ENCODE measurements around the gene ASMTL.

DNA sequence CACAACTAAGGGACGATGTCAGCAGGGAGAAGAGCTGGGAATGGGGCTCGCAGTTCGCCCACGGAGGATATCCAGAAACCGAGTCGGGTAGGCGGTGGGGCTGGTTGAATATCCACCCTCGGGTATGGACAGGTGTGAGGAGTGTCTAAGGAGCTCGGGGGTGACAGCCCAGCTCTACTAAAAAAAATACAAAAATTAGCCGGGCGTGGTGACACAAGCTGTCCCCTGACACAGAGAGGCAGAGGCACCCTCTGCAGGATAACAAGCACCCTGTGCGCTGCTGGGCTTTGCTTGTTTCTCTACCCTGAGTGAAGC, 12.2 kb upstream of the ASMTL start:
- TF ChIP-seq, protein P1, sequence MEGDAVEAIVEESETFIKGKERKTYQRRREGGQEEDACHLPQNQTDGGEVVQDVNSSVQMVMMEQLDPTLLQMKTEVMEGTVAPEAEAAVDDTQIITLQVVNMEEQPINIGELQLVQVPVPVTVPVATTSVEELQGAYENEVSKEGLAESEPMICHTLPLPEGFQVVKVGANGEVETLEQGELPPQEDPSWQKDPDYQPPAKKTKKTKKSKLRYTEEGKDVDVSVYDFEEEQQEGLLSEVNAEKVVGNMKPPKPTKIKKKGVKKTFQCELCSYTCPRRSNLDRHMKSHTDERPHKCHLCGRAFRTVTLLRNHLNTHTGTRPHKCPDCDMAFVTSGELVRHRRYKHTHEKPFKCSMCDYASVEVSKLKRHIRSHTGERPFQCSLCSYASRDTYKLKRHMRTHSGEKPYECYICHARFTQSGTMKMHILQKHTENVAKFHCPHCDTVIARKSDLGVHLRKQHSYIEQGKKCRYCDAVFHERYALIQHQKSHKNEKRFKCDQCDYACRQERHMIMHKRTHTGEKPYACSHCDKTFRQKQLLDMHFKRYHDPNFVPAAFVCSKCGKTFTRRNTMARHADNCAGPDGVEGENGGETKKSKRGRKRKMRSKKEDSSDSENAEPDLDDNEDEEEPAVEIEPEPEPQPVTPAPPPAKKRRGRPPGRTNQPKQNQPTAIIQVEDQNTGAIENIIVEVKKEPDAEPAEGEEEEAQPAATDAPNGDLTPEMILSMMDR (IDR thresholded peaks at IDR 0.05), result no peak
- TF ChIP-seq POLR2AphosphoS5 (IDR thresholded peaks at IDR 0.05; ENCODE audit: insufficient read depth in 1 of 2, low read depth in 1 of 2) (no peak), POLR2A (IDR thresholded peaks at IDR 0.05) (no peak)

Data from vagina (tissue), 2 donors.